ENCODE data around the gene TMEM143. TPM values are rescaled to one million over a fixed set of nuclear protein-coding genes. Genes with fewer than 3 reads are reported as not detected.

The TMEM143 gene
- total RNA-seq, 1 experiment from 2014 or later: 15.2 TPM

DNA sequence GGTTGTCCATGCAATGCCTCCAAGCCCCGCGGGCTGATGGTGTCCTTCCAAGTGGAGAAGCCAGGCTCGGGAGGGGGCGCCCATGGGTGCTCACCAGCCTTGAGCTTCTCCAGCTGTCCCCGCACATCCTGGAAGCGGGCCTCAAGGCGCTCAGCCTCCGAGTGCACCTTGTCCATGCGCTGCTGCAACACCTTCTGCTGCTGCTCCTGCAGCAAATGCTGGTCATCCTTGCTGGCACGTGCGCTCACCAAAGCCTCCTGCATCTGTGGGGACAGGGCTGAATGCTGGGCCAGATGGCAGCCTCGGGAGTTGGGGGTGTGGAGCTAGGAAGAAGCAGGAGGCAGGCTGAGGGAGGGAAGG is 61.2 kb downstream of the TMEM143 start:
- no peaks in the 10 kb centered on the region for H3K9me3 ChIP-seq (ENCODE audit: control insufficient read depth, low read depth, low read length)
- H3K27ac ChIP-seq (ENCODE audit: insufficient read length, low read depth, low read length): no peak overlapping the region
- no peaks in the 10 kb centered on the region for H3K79me1 ChIP-seq (ENCODE audit: insufficient read depth, low read depth, low read length, poor library complexity, severe bottlenecking)
- no peak overlapping the region for H2BK20ac ChIP-seq (ENCODE audit: low read depth, low read length, poor library complexity, severe bottlenecking)
- DNase-seq: no peak
- no peak overlapping the region for H2AK5ac ChIP-seq (ENCODE audit: insufficient read length, low read length)
- no peak overlapping the region for H4K8ac ChIP-seq (replicated peaks; ENCODE audit: insufficient read length, low read depth, low read length)
- WGBS (ENCODE audit: extremely low coverage, insufficient read length, low lambda C conversion rate): no CpG with 5 or more reads among the region's 12 CpGs
- no peak overlapping the region for H3K4me3 Mint-ChIP-seq
- H3K4ac ChIP-seq (ENCODE audit: low read depth, low read length): no peak overlapping the region
- no peaks in the 10 kb centered on the region for H4K20me1 ChIP-seq (ENCODE audit: control insufficient read depth, insufficient read depth, insufficient read length)
- no peak overlapping the region for H3T11ph ChIP-seq (ENCODE audit: low read length)
- H4K5ac ChIP-seq (ENCODE audit: insufficient read length, low read depth, low read length): no peak overlapping the region
- no peak overlapping the region for H2BK120ac ChIP-seq (ENCODE audit: low read depth, low read length, poor library complexity, severe bottlenecking)
- H3K23ac ChIP-seq (ENCODE audit: insufficient read length, low read depth, low read length): no peak overlapping the region
- H2BK15ac ChIP-seq (ENCODE audit: low read depth, low read length): no peak overlapping the region
- no peak overlapping the region for H4K91ac ChIP-seq (ENCODE audit: insufficient read length, low read depth, low read length)
- no peak overlapping the region for H3K56ac ChIP-seq (ENCODE audit: insufficient read length, low read depth, low read length)
- H2AFZ ChIP-seq (ENCODE audit: low read length): no peak overlapping the region
- H3K9me3 Mint-ChIP-seq: no peaks in the 10 kb centered on the region; a peak in 1 of 5 replicates
- H3K4me1 ChIP-seq (ENCODE audit: insufficient read depth, low read length): no peaks in the 10 kb centered on the region
- peaks cover 0 to 3% of the 10 kb centered on the region in 2 experiments; a peak in 1 of 4 replicates for H3K4me1 Mint-ChIP-seq
- no peak overlapping the region for H3K18ac ChIP-seq (ENCODE audit: insufficient read length, low read depth, low read length)
- H3K27me3 Mint-ChIP-seq (ENCODE audit: low read depth): peaks cover 3% of the 10 kb centered on the region; the same call in 1 of the 2 replicates
- no peak overlapping the region for H2BK12ac ChIP-seq (ENCODE audit: insufficient read length, low read depth, low read length)
- H3K14ac ChIP-seq (ENCODE audit: insufficient read depth, low read length): no peak overlapping the region
- H3K27me3 ChIP-seq (ENCODE audit: insufficient read depth, low read length): no peaks in the 10 kb centered on the region
- no peak overlapping the region for H2BK5ac ChIP-seq (ENCODE audit: insufficient read length, low read length)
- TF ChIP-seq, protein P1, sequence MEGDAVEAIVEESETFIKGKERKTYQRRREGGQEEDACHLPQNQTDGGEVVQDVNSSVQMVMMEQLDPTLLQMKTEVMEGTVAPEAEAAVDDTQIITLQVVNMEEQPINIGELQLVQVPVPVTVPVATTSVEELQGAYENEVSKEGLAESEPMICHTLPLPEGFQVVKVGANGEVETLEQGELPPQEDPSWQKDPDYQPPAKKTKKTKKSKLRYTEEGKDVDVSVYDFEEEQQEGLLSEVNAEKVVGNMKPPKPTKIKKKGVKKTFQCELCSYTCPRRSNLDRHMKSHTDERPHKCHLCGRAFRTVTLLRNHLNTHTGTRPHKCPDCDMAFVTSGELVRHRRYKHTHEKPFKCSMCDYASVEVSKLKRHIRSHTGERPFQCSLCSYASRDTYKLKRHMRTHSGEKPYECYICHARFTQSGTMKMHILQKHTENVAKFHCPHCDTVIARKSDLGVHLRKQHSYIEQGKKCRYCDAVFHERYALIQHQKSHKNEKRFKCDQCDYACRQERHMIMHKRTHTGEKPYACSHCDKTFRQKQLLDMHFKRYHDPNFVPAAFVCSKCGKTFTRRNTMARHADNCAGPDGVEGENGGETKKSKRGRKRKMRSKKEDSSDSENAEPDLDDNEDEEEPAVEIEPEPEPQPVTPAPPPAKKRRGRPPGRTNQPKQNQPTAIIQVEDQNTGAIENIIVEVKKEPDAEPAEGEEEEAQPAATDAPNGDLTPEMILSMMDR (conservative IDR thresholded peaks at IDR 0.05): no peak
- H3K36me3 Mint-ChIP-seq (ENCODE audit: insufficient read depth in 1 of 3, low read depth in 3 of 3): no peaks in the 10 kb centered on the region
- no peak overlapping the region for H3K9ac ChIP-seq (ENCODE audit: extremely low read depth, insufficient read length, low read length)
- H3K27ac Mint-ChIP-seq: no peak overlapping the region
- H3K79me2 ChIP-seq (ENCODE audit: insufficient read depth, low read length): no peaks in the 10 kb centered on the region
- H3K23me2 ChIP-seq (ENCODE audit: insufficient read length, low read depth, low read length, poor library complexity, severe bottlenecking): no peaks in the 10 kb centered on the region
- H3K4me2 ChIP-seq (ENCODE audit: insufficient read depth, insufficient read length, low read length): no peak overlapping the region
